ENCODE results near the gene SEMG2.

- TF ChIP-seq BATF2 (CRISPR knock-in tag; IDR thresholded peaks at IDR 0.05) (no peak), RXRB (CRISPR knock-in tag; IDR thresholded peaks at IDR 0.05; ENCODE audit: borderline replicate concordance) (no peak), PRDM15 (CRISPR knock-in tag; IDR thresholded peaks at IDR 0.05) (no peak), ZBTB4 (CRISPR knock-in tag; IDR thresholded peaks at IDR 0.05; ENCODE audit: borderline replicate concordance) (no peak), UBTF (CRISPR knock-in tag; IDR thresholded peaks at IDR 0.05) (no peak)
Measured at GRCh38 chr20:45254383-45255262, 33.5 kb downstream of the SEMG2 start, which contains the start of gene SLPI.
